IPS-20b (cell line): ENCODE data around the gene ILKAP.

Source experiments
- H3K27ac ChIP-seq: one replicate; pipeline ENCODE4 v1.5.1; 2013; ENCODE audit warnings: low read length
- H3K27me3 ChIP-seq: 2 replicates; pipeline ENCODE4 v1.6.1; 2013; ENCODE audit warnings: mild to moderate bottlenecking, low read length, inconsistent platforms; ENCODE audit not compliant: insufficient read depth
- H3K36me3 ChIP-seq: 2 replicates; pipeline ENCODE4 v1.6.1; 2013; ENCODE audit warnings: low read depth, mild to moderate bottlenecking, inconsistent platforms, low read length, moderate library complexity; ENCODE audit not compliant: insufficient read depth
- H3K4me1 ChIP-seq: 2 replicates; pipeline ENCODE4 v1.6.1; 2013; ENCODE audit warnings: mild to moderate bottlenecking, control low read depth, inconsistent platforms, low read length, moderate library complexity; ENCODE audit not compliant: insufficient read depth
- H3K4me3 ChIP-seq: 2 replicates; pipeline ENCODE4 v1.5.1; 2013; ENCODE audit warnings: mild to moderate bottlenecking, low read length, inconsistent platforms
- H3K9ac ChIP-seq: 2 replicates; pipeline ENCODE4 v1.6.1; 2013; ENCODE audit warnings: low read depth, mild to moderate bottlenecking, inconsistent platforms, low read length, moderate library complexity
- H3K9me3 ChIP-seq: 2 replicates; pipeline ENCODE4 v1.6.1; 2013; ENCODE audit warnings: mild to moderate bottlenecking, low read depth, low read length, inconsistent platforms; ENCODE audit not compliant: insufficient read depth

The ILKAP gene

DNA sequence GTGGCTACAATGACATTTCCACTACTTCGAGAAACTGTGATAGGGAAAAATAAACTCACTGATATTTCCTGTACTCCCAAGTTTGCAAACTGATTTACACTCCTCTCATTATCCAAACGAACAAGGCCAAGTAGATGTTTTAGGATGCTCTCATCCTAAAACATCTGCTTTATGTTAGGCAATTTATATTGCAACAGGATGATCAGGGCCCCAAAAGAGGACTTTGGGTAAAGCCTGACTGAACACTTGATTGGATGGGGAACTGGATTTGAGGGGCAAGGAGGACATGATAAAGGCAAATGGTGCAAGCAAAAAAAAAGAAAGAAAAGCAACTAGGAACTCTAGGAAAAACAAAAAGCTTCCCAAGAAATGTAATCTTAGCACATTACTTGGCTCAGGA, 38.5 kb upstream of the ILKAP start:
- Histone ChIP-seq H3K4me1 (peaks cover 6% of the 10 kb centered on the region; the same call in 1 of the 2 replicates), H3K4me3 (no peak overlapping the region)

GRCh38 chr2:238240757-238241711, 37.5 kb upstream of the ILKAP start:
- Histone ChIP-seq H3K27ac (no peak overlapping the region), H3K27me3 (peaks cover 51% of the 10 kb centered on the region), H3K4me1 (peaks cover 6% of the 10 kb centered on the region; the same call in 1 of the 2 replicates), H3K9ac (peak overlapping the region; percentile 71; the same call in 1 of the 2 replicates), H3K4me3 (peak overlapping the region; percentile 71), H3K9me3 (no peaks in the 10 kb centered on the region), H3K36me3 (peaks cover 7% of the 10 kb centered on the region; the same call in 1 of the 2 replicates)

More for the DNA sequence above, 38.5 kb upstream of the ILKAP start:
- Histone ChIP-seq H3K36me3 (peaks cover 7% of the 10 kb centered on the region; the same call in 1 of the 2 replicates), H3K9ac (no peak overlapping the region), H3K27me3 (peaks cover 42% of the 10 kb centered on the region), H3K27ac (no peak overlapping the region), H3K9me3 (no peaks in the 10 kb centered on the region)

- H3K9ac ChIP-seq: peak within 1 kb of the TSS; percentile 65
- H3K36me3 ChIP-seq: no peaks in the 10 kb centered on the region
- no peak within 1 kb of the TSS for H3K27ac ChIP-seq
- peak within 1 kb of the TSS; percentile 71 for H3K4me3 ChIP-seq
- H3K27me3 ChIP-seq: peaks cover 60% of the 10 kb centered on the region
- peaks cover 6% of the 10 kb centered on the region; the same call in 1 of the 2 replicates for H3K4me1 ChIP-seq
- H3K9me3 ChIP-seq: no peaks in the 10 kb centered on the region
Measured at GRCh38 chr2:238239863-238240756, 36.6 kb upstream of the ILKAP start, which contains the start of gene HES6. TSS of gene HES6 (minus strand) at chr2:238240038. CDS start at chr2:238239905, 133 bp downstream.

DNA sequence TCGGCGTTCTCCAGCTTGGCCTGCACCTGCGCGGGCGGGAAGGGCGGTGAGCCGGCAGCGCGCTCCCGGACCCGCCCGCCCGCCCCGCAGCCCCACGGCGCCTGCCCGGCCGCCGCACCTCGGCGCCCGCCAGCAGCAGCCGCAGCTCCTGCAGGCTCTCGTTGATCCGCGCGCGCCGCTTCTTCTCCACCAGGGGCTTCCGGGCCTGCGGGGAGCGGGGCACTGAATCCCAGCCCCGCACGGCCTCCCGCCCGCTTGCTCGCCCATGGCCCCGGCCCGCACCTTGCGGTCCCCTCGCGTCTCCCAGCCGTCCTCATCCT, 36.0 kb upstream of the ILKAP start:
- Histone ChIP-seq H3K27me3 (peaks cover 65% of the 10 kb centered on the region), H3K9ac (peak overlapping the region; percentile 59; the same call in 1 of the 2 replicates), H3K27ac (no peak overlapping the region)

DNA sequence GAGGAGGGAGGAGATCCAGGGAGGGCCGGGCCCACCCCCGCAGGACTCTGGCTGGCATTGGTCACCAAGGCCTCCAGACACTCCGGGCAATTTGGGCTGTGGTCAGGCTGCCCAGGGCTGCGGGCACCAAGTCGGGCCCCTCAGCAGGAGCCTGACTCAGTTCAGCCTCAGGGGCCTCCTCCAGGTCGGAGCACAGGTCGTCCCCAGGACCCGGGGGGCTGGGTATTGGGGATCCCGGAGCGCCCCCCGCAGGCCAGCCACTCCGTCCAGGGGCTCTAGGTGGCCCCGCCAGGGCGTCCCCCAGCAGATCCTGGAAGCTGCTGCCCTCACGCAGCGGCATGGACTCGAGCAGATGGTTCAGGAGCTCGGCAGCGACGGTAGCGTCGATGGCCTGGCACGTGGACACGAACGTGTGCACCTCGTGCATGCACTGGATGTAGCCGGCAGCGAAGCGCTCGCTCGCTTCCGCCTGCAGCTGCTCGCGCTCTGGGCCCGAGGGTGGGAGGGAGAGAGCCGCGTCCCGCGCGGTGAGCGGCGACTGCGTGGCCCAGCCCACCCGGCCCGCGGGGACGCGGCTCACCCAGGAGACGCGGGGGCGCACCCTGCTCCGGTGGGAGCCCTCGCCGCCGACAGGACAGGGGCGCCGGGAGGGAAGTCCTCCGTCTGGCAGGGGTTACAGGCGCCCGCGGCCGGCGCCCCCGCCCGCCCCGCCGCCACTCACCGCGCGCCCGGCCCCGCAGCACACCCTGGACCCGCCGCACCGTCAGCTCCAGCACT, 35.5 kb upstream of the ILKAP start:
- Histone ChIP-seq H3K27ac (no peak overlapping the region), H3K27me3 (peaks cover 67% of the 10 kb centered on the region), H3K4me3 (peak overlapping the region; percentile 43; the same call in 1 of the 2 replicates), H3K9me3 (no peaks in the 10 kb centered on the region), H3K9ac (no peak overlapping the region), H3K36me3 (no peaks in the 10 kb centered on the region), H3K4me1 (peaks cover 6% of the 10 kb centered on the region; the same call in 1 of the 2 replicates)

More for the DNA sequence above, 36.0 kb upstream of the ILKAP start:
- Histone ChIP-seq H3K4me1 (peaks cover 6% of the 10 kb centered on the region; the same call in 1 of the 2 replicates), H3K9me3 (no peaks in the 10 kb centered on the region), H3K36me3 (no peaks in the 10 kb centered on the region), H3K4me3 (peak overlapping the region; percentile 64; the same call in 1 of the 2 replicates)

- Histone ChIP-seq H3K27ac (no peak overlapping the region), H3K36me3 (no peaks in the 10 kb centered on the region), H3K4me3 (no peak overlapping the region), H3K9ac (no peak overlapping the region), H3K9me3 (no peaks in the 10 kb centered on the region), H3K4me1 (peaks cover 6% of the 10 kb centered on the region; the same call in 1 of the 2 replicates), H3K27me3 (peaks cover 67% of the 10 kb centered on the region)
Measured at GRCh38 chr2:238238311-238238765, 34.8 kb upstream of the ILKAP start.

DNA sequence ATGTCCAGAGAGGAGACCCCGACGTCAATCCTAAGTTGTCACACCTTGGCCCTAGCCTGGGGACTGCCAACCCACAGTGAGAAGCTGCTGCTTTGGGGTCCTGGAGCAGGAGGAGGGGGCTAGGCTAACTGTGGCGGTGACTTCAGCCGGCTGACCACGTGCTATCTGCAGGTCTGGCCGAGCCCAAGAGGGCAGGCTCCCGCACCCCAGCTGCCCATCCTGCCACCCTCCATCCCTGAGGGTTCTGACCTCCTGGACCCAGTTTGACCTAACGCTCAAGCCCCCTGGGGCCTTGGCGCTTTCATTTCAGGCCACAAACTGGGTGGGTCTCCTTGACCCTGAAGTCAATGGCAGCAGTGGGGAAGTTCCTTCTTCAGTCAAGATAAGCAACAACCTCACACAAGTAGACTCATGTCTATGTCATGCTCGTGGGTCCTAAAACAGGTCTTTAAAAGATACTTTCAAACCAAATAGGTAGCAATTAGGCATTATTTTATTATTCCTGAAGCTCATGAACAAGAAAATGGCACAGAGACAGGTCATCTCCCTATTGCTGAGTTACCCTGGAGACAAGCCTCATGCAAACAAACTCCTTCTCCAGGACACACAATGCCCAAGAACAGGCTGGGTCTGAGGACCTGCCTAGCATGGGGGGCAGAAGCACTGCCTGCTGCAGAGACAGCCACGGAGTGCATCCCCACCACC, 34.1 kb upstream of the ILKAP start:
- Histone ChIP-seq H3K9me3 (no peaks in the 10 kb centered on the region), H3K9ac (no peak overlapping the region), H3K4me1 (peaks cover 3% of the 10 kb centered on the region; the same call in 1 of the 2 replicates), H3K4me3 (no peak overlapping the region), H3K36me3 (no peaks in the 10 kb centered on the region), H3K27ac (no peak overlapping the region), H3K27me3 (peaks cover 67% of the 10 kb centered on the region)

DNA sequence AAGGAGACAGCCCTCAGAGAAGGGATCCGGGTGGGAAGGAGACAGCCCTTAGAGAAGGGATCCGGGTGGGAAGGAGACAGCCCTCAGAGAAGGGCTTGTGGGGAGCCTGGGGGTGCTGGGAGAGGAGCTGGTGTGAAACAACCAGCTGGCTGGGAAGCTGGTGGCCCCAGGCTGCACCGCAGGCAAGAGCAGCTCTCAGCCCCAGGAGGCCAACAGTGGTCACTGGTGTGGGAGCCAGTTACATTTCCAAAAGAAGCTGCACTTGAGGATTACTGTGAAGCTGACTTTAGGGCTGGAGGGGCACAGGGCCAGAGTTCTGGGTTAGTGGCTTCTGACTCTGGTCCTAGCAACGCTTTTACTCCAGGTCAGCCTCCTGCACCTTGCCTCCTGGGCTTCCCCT, 33.1 kb upstream of the ILKAP start:
- no peak overlapping the region for H3K4me3 ChIP-seq
- H3K36me3 ChIP-seq: no peaks in the 10 kb centered on the region
- peaks cover 2% of the 10 kb centered on the region; the same call in 1 of the 2 replicates for H3K4me1 ChIP-seq
- H3K27ac ChIP-seq: no peak overlapping the region
- H3K9me3 ChIP-seq: no peaks in the 10 kb centered on the region
- peaks cover 67% of the 10 kb centered on the region for H3K27me3 ChIP-seq
- no peak overlapping the region for H3K9ac ChIP-seq

DNA sequence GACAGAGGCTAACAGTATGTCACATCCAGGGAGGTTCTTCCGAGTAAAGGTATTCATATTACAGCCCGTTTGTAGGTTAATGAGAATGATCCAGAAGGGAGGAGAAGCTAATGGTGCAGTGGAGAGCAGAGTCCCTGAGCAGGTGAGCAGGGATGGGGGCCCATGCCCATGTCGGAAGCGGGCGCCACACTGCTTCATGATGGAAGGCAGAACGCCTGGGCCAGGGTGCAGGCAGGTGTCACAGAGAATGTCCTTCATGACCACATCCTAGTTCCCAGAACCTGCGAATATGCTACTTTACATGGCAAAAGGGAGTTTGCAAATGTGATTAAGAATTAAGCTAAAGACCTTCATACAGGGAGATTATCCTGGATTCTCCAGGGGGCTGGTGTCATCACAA, 32.4 kb upstream of the ILKAP start:
- no peaks in the 10 kb centered on the region for H3K36me3 ChIP-seq
- H3K4me3 ChIP-seq: no peak overlapping the region
- H3K4me1 ChIP-seq: no peaks in the 10 kb centered on the region
- H3K9me3 ChIP-seq: no peaks in the 10 kb centered on the region
- no peak overlapping the region for H3K27ac ChIP-seq
- no peak overlapping the region for H3K9ac ChIP-seq
- H3K27me3 ChIP-seq: peaks cover 67% of the 10 kb centered on the region

GRCh38 chr2:238235331-238235732, 31.8 kb upstream of the ILKAP start:
- no peaks in the 10 kb centered on the region for H3K36me3 ChIP-seq
- H3K4me3 ChIP-seq: no peak overlapping the region
- no peak overlapping the region for H3K27ac ChIP-seq
- peaks cover 72% of the 10 kb centered on the region for H3K27me3 ChIP-seq
- H3K9ac ChIP-seq: no peak overlapping the region
- H3K4me1 ChIP-seq: no peaks in the 10 kb centered on the region
- H3K9me3 ChIP-seq: no peaks in the 10 kb centered on the region
